GM12878 (cell line): Measurements from ENCODE around the gene LTC4S. TPM values are rescaled to one million over a fixed set of nuclear protein-coding genes. Genes with fewer than 3 reads are reported as not detected.

Experiments
- ATAC-seq: fragments of 200-7000 bp; cut with Tn5 transposase; 3 replicates; pipeline ENCODE4 v1.9.1; 2020; ENCODE audit warnings: mild to moderate bottlenecking, moderate library complexity
- BruUV-seq: library from RNA; stranded (reverse); fragments of 400-500 nt; replicated peaks from 2 replicates; lab custom pipeline; 2021; lab: Mats Ljungman, UMichigan
- CTCF ChIA-PET: fragments of 300-600 bp; sonication (Branson Sonifier 250); formaldehyde crosslinking; extraction: SDS; loops from one replicate; lab custom pipeline; 2021; ENCODE audit warnings: inconsistent platforms; lab: Yijun Ruan, JAX
- POLR2A ChIA-PET: fragments of 350-600 bp; formaldehyde crosslinking; extraction: SDS; loops from one replicate; lab custom pipeline; 2021; ENCODE audit warnings: inconsistent platforms; lab: Charles Lee
- RAD21 ChIA-PET: fragments of 300-600 bp; sonication (Branson Sonifier 250); formaldehyde crosslinking; loops from one replicate; lab custom pipeline; 2023; ENCODE audit warnings: antibody characterized with exemption; ENCODE audit not compliant: unreplicated experiment; lab: Charles Lee
- SMC1A ChIA-PET: fragments of 300-600 bp; sonication (Branson Sonifier 250); formaldehyde crosslinking; loops from one replicate; lab custom pipeline; 2023; ENCODE audit not compliant: unreplicated experiment, uncharacterized antibody; lab: Charles Lee
- DNase-seq: peaks from one replicate; pipeline ENCODE4 v3.0.0-alpha.2; 2011; ENCODE audit warnings: low read depth, low spot score
- FAIRE-seq: peaks from 3 replicates; lab custom pipeline; 2011; peaks lifted over from hg19 to GRCh38; lab: Jason Lieb, UNC
- H2AFZ ChIP-seq: 2 replicates; pipeline ENCODE4 v1.6.0; 2011; ENCODE audit warnings: low read depth, low read length, control low read depth; ENCODE audit not compliant: control insufficient read depth
- H3K27ac ChIP-seq: 2 replicates; pipeline ENCODE4 v1.5.1; 2011; ENCODE audit warnings: control low read depth; ENCODE audit not compliant: control insufficient read depth, insufficient read depth
- H3K27me3 ChIP-seq, 2 experiments: replicated peaks in 1 of 2; 2 replicates each; pipeline versions ENCODE4 v1.6.0 to v1.6.1; 2011; ENCODE audit warnings: low read length in 1 of 2; ENCODE audit not compliant: control insufficient read depth in 2 of 2, insufficient read depth in 2 of 2
- H3K36me3 ChIP-seq, 2 experiments: 2 replicates each; pipeline ENCODE4 v1.5.1; 2011; ENCODE audit warnings: low read length in 1 of 2; ENCODE audit not compliant: control insufficient read depth in 2 of 2, insufficient read depth in 2 of 2
- H3K4me1 ChIP-seq: 2 replicates; pipeline ENCODE4 v1.6.1; 2011; ENCODE audit warnings: mild to moderate bottlenecking, low read length, moderate library complexity, mixed read lengths; ENCODE audit not compliant: control insufficient read depth, insufficient read depth
- H3K4me2 ChIP-seq: 2 replicates; pipeline ENCODE4 v1.6.0; 2011; ENCODE audit warnings: control low read depth; ENCODE audit not compliant: control insufficient read depth, insufficient read depth
- H3K4me3 ChIP-seq: fragments of 200-600 bp; sonication (generic); 2 replicates; pipeline ENCODE4 v1.5.1; 2016
- H3K79me2 ChIP-seq: 2 replicates; pipeline ENCODE4 v1.6.0; 2011; ENCODE audit warnings: low read length; ENCODE audit not compliant: control insufficient read depth, insufficient read depth
- H3K9ac ChIP-seq: 2 replicates; pipeline ENCODE4 v1.8.0; 2011; ENCODE audit warnings: low read length, control low read depth, mixed read lengths; ENCODE audit not compliant: control insufficient read depth, insufficient read depth
- H3K9me3 ChIP-seq: replicated peaks from 3 replicates; pipeline ENCODE4 v1.5.1; 2011; ENCODE audit warnings: mild to moderate bottlenecking, low read length; ENCODE audit not compliant: control insufficient read depth, insufficient read depth
- H4K20me1 ChIP-seq: 2 replicates; pipeline ENCODE4 v1.6.0; 2011; ENCODE audit not compliant: control insufficient read depth, insufficient read depth
- IRF5 ChIP-seq: fragments of 450-650 bp; IDR thresholded peaks from 2 replicates; pipeline ENCODE4 v1.6.1; 2017; ENCODE audit warnings: borderline replicate concordance
- NFYB ChIP-seq: IDR thresholded peaks from 2 replicates; pipeline ENCODE4 v1.6.1; 2011; ENCODE audit warnings: low read depth, mild to moderate bottlenecking, low read length, improper control_type of control experiment, moderate library complexity; ENCODE audit not compliant: insufficient read depth
- PAX5 ChIP-seq: IDR thresholded peaks from 2 replicates; pipeline ENCODE4 v1.6.1; 2011; ENCODE audit warnings: low read depth, low read length, borderline replicate concordance
- WGBS: methylation state at CpG from one replicate; pipeline ENCODE4 v1.1.6; 2016; ENCODE audit warnings: low lambda C conversion rate; ENCODE audit not compliant: insufficient replicate concordance, insufficient coverage; ENCODE audit errors: missing lambda C conversion rate; 5-methylcytosine and 5-hydroxymethylcytosine counted together
- in situ Hi-C: fragments of 300-500 bp; cut with MboI; formaldehyde crosslinking; loops from 9 replicates; pipeline ENCODE4 v1.14.3; 2018; ENCODE audit warnings: mixed read lengths
- intact Hi-C: fragments of 100-400 bp; cut with micrococcal nuclease; formaldehyde crosslinking; loops from one replicate; pipeline ENCODE4 v1.14.2; 2022; ENCODE audit not compliant: unreplicated experiment
- polyA plus RNA-seq, 11 experiments: library from polyadenylated mRNA; depleted of rRNA in 4 of 11; unstranded in 6 of 11; stranded (reverse) in 5 of 11; fragments of >200 nt; fragmentation: Nextera tagmentation in 4 of 11; fragmentation: Illumina TruSeq in 1 of 11; extraction: Ambion mirVana in 4 of 11; extraction: Trizol in 1 of 11; gene quantifications; 1 replicate in 1 of 11; 2 replicates in 10 of 11; pipeline versions ENCODE4 v1.2.1 to v1.2.3, GENCODE V29; 2011 to 2016; ENCODE audit warnings: inconsistent platforms in 2 of 11, missing spikeins in 2 of 11, low read depth in 1 of 11
- total RNA-seq, 4 experiments: library from RNA; depleted of rRNA in 3 of 4; stranded (reverse); fragments of >200 nt in 3 of 4; fragmentation: Illumina TruSeq in 1 of 4; extraction: Trizol in 1 of 4; gene quantifications; 2 replicates each; pipeline versions ENCODE4 v1.2.1 to v1.2.3, GENCODE V29; 2013 to 2021
- TF ChIP-seq, protein P1 (sequence below): IDR thresholded peaks from 2 replicates; pipeline ENCODE4 v1.6.1; 2011; ENCODE audit warnings: borderline replicate concordance, low read depth, mild to moderate bottlenecking, moderate library complexity, mixed read lengths, low read length; ENCODE audit not compliant: insufficient read depth; ENCODE audit errors: extremely low read length

LTC4S gene
- total and polyA plus RNA-seq, 10 of the 15 experiments (the other 5 are each of a cell fraction or from before 2014, with no cell fraction given) = 0.78 to 3.6 (median 1.8) TPM; not detected in 5

DNA sequence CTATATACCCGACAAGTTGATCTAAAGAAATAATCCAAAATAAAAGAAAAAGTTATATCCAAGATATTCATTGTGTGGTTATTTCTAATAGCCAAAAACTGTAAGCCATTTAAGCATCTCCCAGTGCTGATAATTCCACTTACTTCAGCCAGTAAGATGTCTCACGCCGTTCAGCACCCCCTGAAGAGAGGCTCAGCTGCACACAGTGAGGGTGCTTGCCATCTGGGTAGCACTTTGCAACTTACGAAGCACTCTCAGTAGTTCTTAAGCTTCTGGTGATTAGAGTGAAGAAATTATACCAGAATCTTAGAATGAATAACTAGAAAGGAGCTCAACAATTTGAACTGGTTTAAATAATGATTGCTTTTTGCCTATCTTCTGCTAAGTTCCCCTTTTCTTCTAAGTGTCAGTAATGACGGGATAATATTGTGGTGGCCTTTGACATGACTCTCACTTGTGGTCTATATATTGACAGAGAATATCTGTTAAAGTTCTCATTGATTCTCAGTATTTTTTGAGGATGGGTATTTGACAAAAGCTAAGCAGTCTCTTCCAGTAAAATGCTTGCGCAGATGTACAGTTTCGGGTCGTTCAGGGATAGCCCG is 26.2 kb upstream of the LTC4S start:
- TF ChIP-seq PAX5 = no peak
- no peak for TF ChIP-seq NFYB
- TF ChIP-seq, protein P1, sequence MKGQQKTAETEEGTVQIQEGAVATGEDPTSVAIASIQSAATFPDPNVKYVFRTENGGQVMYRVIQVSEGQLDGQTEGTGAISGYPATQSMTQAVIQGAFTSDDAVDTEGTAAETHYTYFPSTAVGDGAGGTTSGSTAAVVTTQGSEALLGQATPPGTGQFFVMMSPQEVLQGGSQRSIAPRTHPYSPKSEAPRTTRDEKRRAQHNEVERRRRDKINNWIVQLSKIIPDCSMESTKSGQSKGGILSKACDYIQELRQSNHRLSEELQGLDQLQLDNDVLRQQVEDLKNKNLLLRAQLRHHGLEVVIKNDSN = no peak
- no peak for TF ChIP-seq IRF5
- no TSS peak for BruUV-seq
- Histone ChIP-seq H4K20me1 (peaks cover 4% of the 10 kb centered on the region; the same call in 1 of the 2 replicates), H3K4me1 (no peaks in the 10 kb centered on the region), H3K27ac (no peak overlapping the region), H3K9me3 (no peaks in the 10 kb centered on the region), H3K36me3 (peaks cover 20 to 29% of the 10 kb centered on the region in 2 experiments), H3K79me2 (peaks cover 9% of the 10 kb centered on the region), H3K4me2 (no peak overlapping the region), H3K9ac (no peak overlapping the region), H3K4me3 (no peak overlapping the region), H3K27me3 (no peaks in the 10 kb centered on the region), H2AFZ (no peak overlapping the region)
- SMC1A ChIA-PET = interaction anchor here (0.9 to 1.2 kb wide), 2 partner anchors 10 to 14 kb away, joined by 3 to 4 read pairs; no protein-coding TSS in a partner anchor
- WGBS = 97% methylated on average over 9 of the region's 9 CpGs
- FAIRE-seq (no peak), DNase-seq (no peak), ATAC-seq (no peak)
- CTCF ChIA-PET = interaction anchor here (1.1 to 1.3 kb wide), 2 partner anchors 24 to 139 kb away, joined by 3 read pairs; no protein-coding TSS in a partner anchor
- RAD21 ChIA-PET = no interaction called here
- in situ Hi-C loops (no loop called here), intact Hi-C loops (loop anchor here (10.0 kb wide), 1 partner anchor 207 kb away; no protein-coding TSS in a partner anchor)
- POLR2A ChIA-PET = interaction anchor here (1.1 kb wide), 1 partner anchor 70 kb away, joined by 14 read pairs; no protein-coding TSS in a partner anchor
